OCI-LY3 (cell line): Measurements from ENCODE around the gene TMEM106A.

Source experiments
- CTCF ChIP-seq: fragments of 200-600, 300-600 bp; sonication (generic); IDR thresholded peaks from 2 replicates; pipeline ENCODE4 v1.5.1; 2014; ENCODE audit warnings: antibody characterized with exemption, low read length, low read depth
- EZH2phosphoT487 ChIP-seq: fragments of 200-600 bp; shearing (Covaris generic); IDR thresholded peaks from 2 replicates; pipeline ENCODE4 v1.6.1; 2018; ENCODE audit warnings: antibody characterized with exemption, mixed run types, low read depth

GRCh38 chr17:43211480-43212402 lies at the start of gene TMEM106A:
- TF ChIP-seq CTCF (peak; percentile 23), EZH2phosphoT487 (no peak)
